DMS53 (cell line): Measurements from ENCODE around the gene CETP.

Source experiments
- DNase-seq: peaks from one replicate; lab custom pipeline; 2025; lab: John Stamatoyannopoulos, UW

The CETP gene

GRCh38 chr16:56961851-56962281, at the start of gene CETP:
Gene CETP, plus strand, starts transcription at chr16:56961950. Its CDS starts 30 bp downstream, at chr16:56961980.
- no peak for DNase-seq

DNA sequence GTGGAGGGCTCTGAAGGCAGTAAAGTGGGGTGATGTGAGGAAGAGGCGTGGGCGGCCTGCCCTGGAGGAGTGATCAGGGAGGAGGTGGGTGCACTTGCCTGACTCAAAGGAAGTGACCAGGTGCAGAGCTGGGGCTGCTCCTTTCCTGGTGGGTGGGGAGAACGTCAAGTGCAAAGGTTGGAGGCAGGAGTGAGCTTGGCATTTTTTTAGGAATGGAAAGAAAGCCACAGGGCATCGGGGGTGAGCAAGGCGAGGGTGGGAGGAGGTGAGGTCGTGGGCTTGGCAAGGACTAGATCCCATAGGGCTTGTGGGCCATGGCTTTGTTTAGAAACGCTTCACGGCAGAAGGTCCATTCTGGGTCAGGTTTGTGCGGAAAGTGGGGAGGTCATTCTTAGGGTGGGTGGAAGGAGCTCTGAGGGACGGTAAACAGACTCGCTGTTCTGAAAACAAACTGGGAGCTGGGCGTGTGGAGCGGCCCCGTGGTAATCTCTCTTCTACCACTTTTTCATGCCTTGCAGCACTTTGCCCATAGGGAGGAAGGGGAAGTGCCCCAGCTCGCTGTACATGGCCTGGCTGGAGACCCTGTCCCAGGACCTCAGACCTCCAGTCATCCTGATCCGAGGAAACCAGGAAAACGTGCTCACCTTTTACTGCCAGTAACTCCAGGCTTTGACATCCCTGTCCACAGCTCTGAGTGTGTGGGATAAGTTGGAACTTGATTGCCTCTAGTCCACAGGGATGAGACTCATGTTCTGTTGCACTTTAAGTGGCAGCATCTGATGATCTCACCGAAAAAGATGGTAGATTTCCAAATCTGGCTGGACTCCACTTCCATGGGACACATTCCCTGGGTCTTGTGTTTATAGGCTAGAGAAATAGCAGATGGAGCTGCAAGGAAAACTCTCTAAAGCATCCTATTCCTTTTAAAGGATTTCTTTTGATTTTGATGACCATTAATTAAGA, 48.7 kb upstream of the CETP start:
- DNase-seq: no peak

DNA sequence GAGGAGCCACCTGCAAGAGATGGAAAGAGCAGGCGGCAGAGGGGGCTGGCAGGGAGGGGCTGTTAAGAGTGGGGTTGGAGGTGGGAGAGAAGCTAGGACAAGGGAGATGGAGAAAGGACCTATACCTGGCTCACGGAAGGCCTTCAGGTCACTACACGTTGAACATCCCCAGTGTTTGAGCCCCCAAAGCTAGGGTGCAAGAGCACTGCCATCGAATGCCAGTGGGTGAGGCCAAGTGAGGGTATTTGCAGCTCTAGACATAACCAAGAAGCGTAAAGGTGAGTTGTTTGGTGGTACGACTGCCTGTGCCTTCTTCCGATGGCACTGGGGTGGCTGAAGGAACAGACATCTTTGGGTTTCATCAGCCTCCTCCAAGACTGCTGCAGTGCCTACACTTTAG, 46.9 kb upstream of the CETP start:
- no peak for DNase-seq

DNA sequence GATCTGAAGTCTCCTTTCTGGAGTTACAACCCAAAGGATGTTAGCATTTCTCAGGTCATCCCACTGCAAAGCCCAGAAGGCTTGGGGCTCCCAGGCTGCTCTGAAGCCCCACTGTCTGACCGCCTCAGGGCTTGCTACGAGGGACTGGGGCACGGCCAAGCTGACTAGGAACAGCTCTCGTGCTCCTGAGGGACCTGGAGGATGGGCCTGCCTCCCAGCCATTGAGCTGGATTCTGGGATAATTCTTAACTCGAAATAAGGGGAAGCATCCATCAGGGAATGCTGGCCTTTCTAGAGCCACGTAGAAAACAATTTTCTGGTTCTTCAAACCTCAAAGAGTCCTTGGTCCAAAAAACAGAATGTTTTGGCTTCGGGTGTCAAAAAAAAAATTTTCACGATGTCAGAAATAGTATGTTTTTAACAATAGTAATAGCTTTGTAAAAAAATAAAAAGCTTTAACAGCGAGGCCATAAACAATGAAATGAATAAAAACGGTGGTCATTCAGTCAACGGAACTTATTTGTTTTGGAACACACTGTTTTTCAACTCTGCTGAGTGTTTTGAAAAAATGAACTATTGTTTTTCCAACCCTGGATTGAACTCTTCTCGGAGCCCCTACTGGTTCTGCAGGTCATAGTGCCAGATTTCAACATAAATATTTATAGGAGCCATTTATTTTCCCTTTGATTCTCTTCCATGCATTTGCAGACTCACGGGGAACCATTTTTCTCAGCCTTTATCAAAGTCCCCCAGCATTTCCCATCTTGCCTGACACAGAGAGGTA, 46.2 kb upstream of the CETP start:
- no peak for DNase-seq

DNA sequence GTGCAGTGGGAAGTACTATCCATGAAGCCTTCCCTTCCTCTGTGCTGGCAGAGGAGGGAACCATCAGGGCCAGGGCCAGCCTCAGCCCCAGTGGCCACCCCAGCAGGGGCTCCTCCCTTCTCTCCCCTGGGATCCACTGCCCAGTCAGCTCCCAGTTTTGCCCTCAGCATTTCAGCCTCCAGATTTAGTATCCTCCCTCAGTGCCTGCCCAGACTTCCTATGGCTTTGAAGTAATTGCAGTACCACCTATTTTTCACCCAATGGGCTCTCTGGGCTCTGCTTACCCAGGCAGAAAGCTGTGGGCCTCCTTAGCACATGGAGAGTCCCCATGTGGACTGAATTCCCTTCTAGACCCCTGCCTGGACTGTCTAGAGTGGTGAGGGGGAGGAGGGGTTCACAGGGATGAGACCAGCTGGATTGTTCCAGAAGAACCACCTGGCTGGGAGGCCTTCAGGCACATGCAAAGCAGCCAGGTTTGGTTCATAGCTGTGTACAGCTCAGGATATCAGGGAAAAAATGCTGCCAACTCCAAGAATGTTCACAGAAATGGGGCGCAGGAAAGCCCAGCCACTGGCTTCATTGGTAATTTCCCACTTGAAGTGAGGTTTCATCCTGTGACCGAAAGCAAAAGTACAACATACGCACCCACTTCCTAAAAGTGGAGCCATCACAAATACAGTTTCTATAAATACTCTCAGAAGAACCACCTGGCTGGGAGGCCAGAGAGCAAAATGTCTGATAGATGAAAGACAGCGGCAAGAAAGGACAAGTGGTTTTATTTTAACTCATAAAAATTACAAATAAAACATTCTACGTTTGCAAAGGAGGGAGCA, 45.0 kb upstream of the CETP start:
- DNase-seq: no peak

DNA sequence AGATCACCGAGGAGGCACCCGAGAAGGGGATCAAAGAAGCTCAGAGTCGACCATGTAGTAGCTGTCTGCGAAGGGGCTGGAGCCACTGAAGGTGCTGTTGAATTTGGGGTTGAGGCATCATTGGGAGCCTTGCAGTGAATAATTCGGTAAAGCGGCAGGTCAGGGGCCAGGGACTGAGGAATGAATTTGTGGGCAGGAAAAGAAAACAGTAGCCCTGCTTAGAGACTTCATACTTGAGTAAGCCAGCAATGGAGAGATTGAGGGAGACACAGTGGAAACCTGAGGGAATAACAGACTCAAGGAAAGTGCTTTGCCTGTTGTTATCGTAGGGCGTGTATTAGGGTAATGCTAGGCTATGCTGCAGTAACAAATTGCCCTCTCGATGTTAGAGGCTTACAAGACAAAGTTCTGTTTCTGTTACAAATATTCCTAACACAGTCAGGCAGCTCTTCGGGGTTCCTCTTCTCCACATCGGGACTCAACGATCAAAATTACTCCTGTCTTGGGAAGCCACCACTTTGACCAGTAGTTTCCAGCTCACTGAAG, 43.2 kb upstream of the CETP start:
- DNase-seq: no peak

GRCh38 chr16:56919099-56919800, 42.5 kb upstream of the CETP start:
- DNase-seq: peak; percentile 70

- DNase-seq: no peak
These were observed 40.2 kb upstream of the CETP start for GRCh38 chr16:56921571-56921970.

DNA sequence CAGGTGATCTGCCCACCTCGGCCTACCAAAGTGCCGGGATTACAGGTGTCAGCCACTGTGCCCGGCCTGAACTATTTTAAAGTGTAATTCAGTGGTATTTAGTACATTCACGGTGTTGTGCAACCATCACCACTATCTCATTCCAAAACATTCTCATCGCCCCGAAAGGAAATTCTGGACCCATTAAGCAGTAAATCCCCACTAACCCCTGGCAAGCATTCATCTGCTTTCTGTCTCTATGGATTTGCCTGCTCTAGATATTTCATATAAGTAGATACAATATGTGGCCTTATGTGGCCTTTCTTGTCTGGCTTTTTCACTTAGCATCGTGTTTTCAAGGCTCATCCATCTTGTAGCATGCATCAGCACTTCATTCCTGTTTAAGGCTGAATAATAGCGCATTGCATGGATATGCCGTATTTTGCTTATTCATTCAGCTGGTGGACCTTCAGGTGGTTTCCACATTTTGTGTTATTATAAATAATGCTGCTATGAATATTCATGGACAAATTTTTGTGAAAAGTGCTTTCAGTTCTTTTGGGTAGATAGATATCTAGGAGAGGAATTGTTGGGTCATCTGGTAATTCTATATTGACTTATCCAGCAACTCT, 38.2 kb upstream of the CETP start:
- DNase-seq: no peak

GRCh38 chr16:56927471-56927870, 34.3 kb upstream of the CETP start:
- DNase-seq: no peak

DNA sequence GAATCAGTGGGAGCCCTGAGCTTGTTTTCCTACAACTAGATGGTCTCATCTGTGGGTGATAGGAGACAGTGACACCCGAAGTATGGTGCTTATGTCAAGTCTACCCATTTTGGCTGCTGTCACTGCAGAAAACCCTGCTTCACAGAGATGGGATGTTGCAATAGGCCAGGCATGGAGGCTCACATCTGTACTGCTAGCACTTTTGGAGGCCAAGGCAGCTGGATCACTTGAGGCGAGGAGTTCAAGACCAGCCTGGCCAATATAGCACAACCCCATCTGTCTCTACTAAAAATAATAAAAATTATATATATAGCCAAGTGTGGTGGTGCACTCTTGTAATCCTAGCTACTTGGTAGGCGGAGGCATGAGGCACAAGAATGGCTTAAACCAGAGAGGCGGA, 32.1 kb upstream of the CETP start:
- no peak for DNase-seq

DNA sequence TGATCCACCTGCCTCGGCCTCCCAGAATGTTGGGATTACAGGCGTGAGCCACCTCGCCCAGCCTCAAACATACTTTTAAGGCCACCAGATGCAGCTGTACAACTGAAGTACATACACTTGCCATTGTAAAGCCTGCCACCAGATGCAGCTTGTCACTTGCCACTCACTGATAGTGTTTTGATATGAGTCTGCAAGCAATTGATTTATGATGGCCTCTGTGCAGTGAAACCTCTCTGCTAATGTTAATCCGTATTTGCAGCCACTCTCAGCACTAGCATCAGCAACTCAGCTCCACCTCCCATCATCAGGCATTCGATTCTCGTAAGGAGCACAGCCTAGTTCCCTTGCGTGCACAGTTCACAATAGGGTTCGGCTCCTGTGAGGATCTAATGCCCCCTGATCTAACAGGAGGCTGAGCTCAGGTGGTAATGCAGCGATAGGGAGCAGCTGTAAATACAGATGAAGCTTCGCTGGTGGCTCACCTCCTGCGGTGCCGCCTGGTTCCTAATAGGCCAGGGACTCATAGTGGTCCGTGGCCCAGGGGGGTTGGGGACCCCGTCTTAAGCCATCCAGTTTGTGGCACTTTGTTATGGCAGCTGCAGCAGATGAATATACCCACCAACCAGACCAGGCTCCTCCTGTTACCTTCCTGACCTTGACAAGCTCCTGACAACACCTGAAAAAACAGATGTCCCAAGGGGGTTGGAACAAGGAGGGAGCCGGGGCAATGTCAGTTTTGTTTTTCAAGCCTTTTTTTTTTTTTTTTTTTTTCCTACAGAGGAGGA, 31.1 kb upstream of the CETP start:
- peak; percentile 65 for DNase-seq

DNA sequence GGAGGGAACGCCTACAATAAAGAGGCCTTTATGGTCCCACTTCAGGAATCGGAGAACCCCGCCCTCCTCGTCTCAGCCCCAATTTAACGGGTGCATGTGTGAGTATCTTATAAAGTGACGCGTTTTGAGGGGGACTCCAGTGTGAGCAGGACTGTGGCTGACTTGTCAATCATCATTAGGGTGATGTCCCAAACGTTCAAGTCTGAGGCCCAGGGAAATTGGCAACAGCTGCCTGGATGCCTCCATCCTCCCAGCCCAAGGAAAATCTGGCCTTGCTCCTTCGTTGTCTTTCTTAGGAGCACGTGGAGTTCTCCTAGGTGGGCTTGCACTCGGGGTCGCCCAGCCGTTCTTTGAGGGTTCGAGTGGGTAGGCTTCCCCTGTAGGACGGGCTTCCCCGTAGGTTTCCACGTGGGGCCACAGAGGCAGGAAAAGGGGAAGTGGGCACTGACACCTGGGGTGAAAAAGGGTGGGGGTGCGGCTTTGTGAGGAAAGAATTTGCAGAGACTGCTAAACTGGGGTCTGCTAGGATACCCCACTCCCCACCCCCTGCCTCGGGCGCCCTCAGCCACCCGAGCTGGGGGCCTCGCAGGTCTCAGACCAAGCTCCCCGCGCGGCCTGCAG, 30.4 kb upstream of the CETP start:
- peak; percentile 70 for DNase-seq

GRCh38 chr16:56931892-56932720, 29.6 kb upstream of the CETP start, which contains the start of gene HERPUD1:
Gene HERPUD1, plus strand, starts transcription at chr16:56932142. Its CDS starts 103 bp downstream, at chr16:56932245.
- DNase-seq: peak; percentile 99

- DNase-seq: peak; percentile 93
These were observed 28.8 kb upstream of the CETP start for GRCh38 chr16:56932721-56933619.

- DNase-seq: no peak
These were observed 27.7 kb upstream of the CETP start for GRCh38 chr16:56933828-56934598.
